Left ventricle myocardium inferior (tissue), 1 donor: ENCODE results near the gene ROBO2. TPM values are rescaled to one million over a fixed set of nuclear protein-coding genes. Genes with fewer than 3 reads are reported as not detected.

Experiments
- DNase-seq: peaks from one replicate; pipeline ENCODE4 v3.0.0-alpha.2; 2020
- H3K27ac ChIP-seq: fragments of 200-600 bp; replicated peaks from 2 replicates; pipeline ENCODE4 v1.8.0; 2021
- H3K27me3 ChIP-seq: fragments of 200-600 bp; 2 replicates; pipeline ENCODE4 v1.8.0; 2021; ENCODE audit warnings: low read depth
- H3K36me3 ChIP-seq: fragments of 200-600 bp; 2 replicates; pipeline ENCODE4 v1.8.0; 2021
- H3K4me1 ChIP-seq: fragments of 200-600 bp; 2 replicates; pipeline ENCODE4 v1.8.0; 2021
- H3K4me3 ChIP-seq: fragments of 200-600 bp; 2 replicates; pipeline ENCODE4 v1.8.0; 2021; ENCODE audit warnings: mild to moderate bottlenecking, moderate library complexity
- H3K9me3 ChIP-seq: fragments of 200-600 bp; replicated peaks from 2 replicates; pipeline ENCODE4 v1.8.0; 2021
- intact Hi-C: fragments of 100-400 bp; cut with micrococcal nuclease; formaldehyde crosslinking; loops from one replicate; pipeline ENCODE4 v1.11.0; 2022
- total RNA-seq: library from RNA; stranded (reverse); fragmentation: NEBNext Ultra II Directional; extraction: Animal tissue kit (Norgen Biotek cat#: 25700); gene quantifications from one replicate; pipeline ENCODE4 v1.2.1, GENCODE V29; 2021
- TF ChIP-seq, protein P1 (sequence below): fragments of 200-600 bp; IDR thresholded peaks from 2 replicates; pipeline ENCODE4 v1.8.0; 2021; ENCODE audit warnings: antibody characterized with exemption, mild to moderate bottlenecking, borderline replicate concordance
- donor health status: DM: no; HTN: yes; CAD: no; lungs with severe emphysema.

ROBO2 gene
- total RNA-seq, 1 donor from 2014 or later, result 0.19 TPM

DNA sequence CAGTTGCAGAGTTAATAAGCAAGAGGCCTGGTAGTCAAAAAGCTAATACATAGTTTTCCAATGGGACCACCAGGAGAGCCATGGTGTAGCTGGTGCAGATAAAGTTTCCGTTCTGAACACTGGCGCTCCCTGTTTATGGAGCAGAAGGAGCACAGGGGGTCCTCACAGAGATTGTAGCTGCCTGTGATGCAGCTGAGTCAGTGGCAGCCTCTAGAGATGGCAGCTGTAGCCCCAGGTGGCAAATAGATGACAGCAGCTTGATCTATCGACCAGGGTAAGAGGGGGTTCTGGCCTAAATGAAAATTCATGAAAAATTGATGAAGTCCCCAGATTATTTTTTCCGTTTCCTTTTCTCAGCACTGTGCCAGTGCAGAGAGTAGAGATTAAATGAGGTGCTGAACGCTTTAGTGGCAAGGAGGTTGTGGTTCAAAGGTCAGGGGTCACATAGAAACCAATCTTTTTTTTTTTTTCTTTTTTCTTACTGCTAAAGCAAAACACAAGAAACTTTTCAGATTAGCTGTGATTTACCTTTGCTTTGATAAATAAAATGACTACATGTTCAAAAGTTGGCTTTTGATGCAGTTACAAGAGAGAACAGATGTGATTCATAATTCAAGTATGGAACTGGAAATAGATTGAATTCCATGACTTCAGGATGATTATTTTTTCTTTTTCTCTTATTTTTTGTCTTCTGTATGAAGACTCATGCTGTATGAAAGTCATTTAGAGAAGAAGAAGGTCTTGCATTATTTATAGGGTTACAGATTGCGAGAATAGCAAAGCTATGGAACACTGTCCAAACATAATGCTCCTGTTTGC, 63.3 kb downstream of the ROBO2 start:
- Histone ChIP-seq H3K4me1 (no peaks in the 10 kb centered on the region), H3K27me3 (no peaks in the 10 kb centered on the region), H3K4me3 (no peak overlapping the region), H3K36me3 (no peaks in the 10 kb centered on the region), H3K9me3 (no peaks in the 10 kb centered on the region), H3K27ac (no peak overlapping the region)
- intact Hi-C loops, result no loop called here
- DNase-seq, result no peak
- TF ChIP-seq, protein P1, sequence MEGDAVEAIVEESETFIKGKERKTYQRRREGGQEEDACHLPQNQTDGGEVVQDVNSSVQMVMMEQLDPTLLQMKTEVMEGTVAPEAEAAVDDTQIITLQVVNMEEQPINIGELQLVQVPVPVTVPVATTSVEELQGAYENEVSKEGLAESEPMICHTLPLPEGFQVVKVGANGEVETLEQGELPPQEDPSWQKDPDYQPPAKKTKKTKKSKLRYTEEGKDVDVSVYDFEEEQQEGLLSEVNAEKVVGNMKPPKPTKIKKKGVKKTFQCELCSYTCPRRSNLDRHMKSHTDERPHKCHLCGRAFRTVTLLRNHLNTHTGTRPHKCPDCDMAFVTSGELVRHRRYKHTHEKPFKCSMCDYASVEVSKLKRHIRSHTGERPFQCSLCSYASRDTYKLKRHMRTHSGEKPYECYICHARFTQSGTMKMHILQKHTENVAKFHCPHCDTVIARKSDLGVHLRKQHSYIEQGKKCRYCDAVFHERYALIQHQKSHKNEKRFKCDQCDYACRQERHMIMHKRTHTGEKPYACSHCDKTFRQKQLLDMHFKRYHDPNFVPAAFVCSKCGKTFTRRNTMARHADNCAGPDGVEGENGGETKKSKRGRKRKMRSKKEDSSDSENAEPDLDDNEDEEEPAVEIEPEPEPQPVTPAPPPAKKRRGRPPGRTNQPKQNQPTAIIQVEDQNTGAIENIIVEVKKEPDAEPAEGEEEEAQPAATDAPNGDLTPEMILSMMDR, result no peak

GRCh38 chr3:77122652-77123051, 82.8 kb downstream of the ROBO2 start:
- TF ChIP-seq, protein P1, result no peak
- Histone ChIP-seq H3K9me3 (no peaks in the 10 kb centered on the region), H3K27me3 (no peaks in the 10 kb centered on the region), H3K36me3 (no peaks in the 10 kb centered on the region), H3K27ac (no peak overlapping the region), H3K4me1 (no peaks in the 10 kb centered on the region), H3K4me3 (no peak overlapping the region)
- no peak for DNase-seq
- intact Hi-C loops, result no loop called here

DNA sequence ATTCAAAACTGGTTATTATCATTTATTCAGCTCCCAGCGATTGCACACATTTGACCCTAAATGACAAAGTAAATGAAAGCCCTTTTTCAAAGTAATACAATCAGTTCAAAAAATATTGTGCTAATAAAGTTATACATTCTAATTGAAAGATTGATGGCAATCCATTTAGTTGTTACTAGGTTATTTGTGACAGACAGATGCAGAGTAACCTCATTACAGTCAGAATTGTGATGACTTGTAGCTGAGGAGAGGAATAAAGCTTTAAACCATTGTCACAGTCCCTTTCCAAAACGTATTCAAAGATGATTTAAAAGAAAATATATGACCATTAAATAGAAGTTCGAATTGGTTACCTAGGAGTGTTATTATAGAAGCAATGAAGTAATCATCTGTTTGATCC, 86.1 kb downstream of the ROBO2 start:
- no peaks in the 10 kb centered on the region for H3K4me1 ChIP-seq
- no peaks in the 10 kb centered on the region for H3K9me3 ChIP-seq
- intact Hi-C loops, result no loop called here
- H3K27me3 ChIP-seq, result no peaks in the 10 kb centered on the region
- no peak overlapping the region for H3K4me3 ChIP-seq
- no peak for DNase-seq
- H3K27ac ChIP-seq, result no peak overlapping the region
- TF ChIP-seq, protein P1, result no peak
- no peaks in the 10 kb centered on the region for H3K36me3 ChIP-seq

- intact Hi-C loops, result no loop called here
- no peaks in the 10 kb centered on the region for H3K36me3 ChIP-seq
- H3K27ac ChIP-seq, result no peak overlapping the region
- no peaks in the 10 kb centered on the region for H3K4me1 ChIP-seq
- peaks cover 9% of the 10 kb centered on the region for H3K9me3 ChIP-seq
- no peak for DNase-seq
- TF ChIP-seq, protein P1, result no peak
- H3K4me3 ChIP-seq, result no peak overlapping the region
- peaks cover 8% of the 10 kb centered on the region for H3K27me3 ChIP-seq
Measured at GRCh38 chr3:77134769-77135168, 94.9 kb downstream of the ROBO2 start.

- H3K4me3 ChIP-seq, result no peak overlapping the region
- peaks cover 8% of the 10 kb centered on the region for H3K27me3 ChIP-seq
- no peak overlapping the region for H3K27ac ChIP-seq
- H3K4me1 ChIP-seq, result no peaks in the 10 kb centered on the region
- peaks cover 9% of the 10 kb centered on the region for H3K9me3 ChIP-seq
- TF ChIP-seq, protein P1, result no peak
- DNase-seq, result no peak
- H3K36me3 ChIP-seq, result no peaks in the 10 kb centered on the region
- intact Hi-C loops, result no loop called here
Measured at GRCh38 chr3:77137559-77137958, 97.7 kb downstream of the ROBO2 start.
